SJCRH30 (cell line): ENCODE measurements around the gene CMTM1. TPM values are rescaled to one million over a fixed set of nuclear protein-coding genes. Genes with fewer than 3 reads are reported as not detected.
A peak's percentile ranks its signal among the peaks of the same experiment; 100 is the strongest.

ENCODE experiments used
- DNase-seq, 2 experiments: peaks; one replicate each; pipeline ENCODE4 v3.0.0-alpha.2; 2015 to 2020
- H3K27ac ChIP-seq: fragments of 250-450 bp; sonication (Bioruptor Pico); 2 replicates; pipeline ENCODE4 v1.5.1; 2020; ENCODE audit warnings: mild to moderate bottlenecking, moderate library complexity
- H3K27me3 ChIP-seq: fragments of 250-450 bp; sonication (Bioruptor Pico); 2 replicates; pipeline ENCODE4 v1.5.1; 2020; ENCODE audit warnings: mild to moderate bottlenecking, moderate library complexity
- H3K36me3 ChIP-seq: fragments of 250-450 bp; sonication (Bioruptor Pico); 2 replicates; pipeline ENCODE4 v1.5.1; 2020; ENCODE audit warnings: mild to moderate bottlenecking, moderate library complexity
- H3K4me1 ChIP-seq: fragments of 250-450 bp; sonication (Bioruptor Pico); 2 replicates; pipeline ENCODE4 v1.5.1; 2020; ENCODE audit warnings: mild to moderate bottlenecking, moderate library complexity
- H3K4me3 ChIP-seq: fragments of 250-450 bp; sonication (Bioruptor Pico); 2 replicates; pipeline ENCODE4 v1.5.1; 2020; ENCODE audit warnings: mild to moderate bottlenecking, moderate library complexity
- H3K9me3 ChIP-seq: fragments of 250-450 bp; sonication (Bioruptor Pico); replicated peaks from 2 replicates; pipeline ENCODE4 v1.5.1; 2020; ENCODE audit warnings: mild to moderate bottlenecking, moderate library complexity
- total RNA-seq: library from RNA; depleted of rRNA; stranded (reverse); fragments of >200 nt; shearing (Covaris generic); gene quantifications from 2 replicates; pipeline ENCODE4 v1.2.3, GENCODE V29; 2014

Gene CMTM1
- total RNA-seq, 1 experiment from 2014 or later: 8.2 TPM

DNA sequence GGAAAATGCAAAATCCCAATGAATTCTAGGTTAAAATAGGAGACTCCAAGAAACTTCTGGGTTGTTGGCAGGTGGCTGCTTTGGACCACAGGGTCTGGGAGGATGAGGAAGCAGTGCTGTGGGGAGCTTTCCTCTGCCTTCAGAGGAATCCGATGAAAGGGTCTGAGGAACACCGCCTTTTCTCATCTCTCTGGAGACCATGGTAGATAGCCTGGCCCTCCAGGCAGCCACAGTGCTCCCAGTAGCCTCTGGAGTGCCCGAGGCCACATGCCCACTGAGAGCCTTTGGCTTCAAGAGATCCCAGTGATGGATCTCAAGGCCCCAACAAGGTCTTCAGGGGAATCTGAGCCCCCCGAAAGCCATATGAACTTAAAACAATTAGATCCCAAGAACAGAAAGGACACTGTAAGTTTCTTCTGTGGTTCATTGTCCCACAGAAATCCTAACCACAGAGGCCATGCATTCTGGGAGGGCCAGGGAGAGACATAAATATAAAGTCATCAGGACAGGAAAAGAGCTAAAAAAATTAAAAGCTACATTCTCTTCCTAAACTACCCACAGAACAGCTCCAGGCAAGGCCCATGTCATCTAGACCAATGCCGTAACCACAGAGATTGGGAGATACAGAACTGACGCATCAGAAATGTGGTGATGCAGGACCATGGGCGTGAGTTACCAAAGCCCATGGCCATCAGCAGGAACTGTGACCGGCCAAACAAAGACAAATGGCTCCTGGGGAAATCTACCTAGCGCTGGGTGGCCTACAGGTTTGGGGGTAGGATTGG is 40.7 kb upstream of the CMTM1 start:
- Histone ChIP-seq H3K27ac (no peak overlapping the region), H3K27me3 (no peaks in the 10 kb centered on the region), H3K36me3 (peaks cover 3% of the 10 kb centered on the region; the same call in 1 of the 2 replicates), H3K4me3 (no peak overlapping the region), H3K9me3 (no peaks in the 10 kb centered on the region), H3K4me1 (peaks cover 22% of the 10 kb centered on the region)
- no peak for DNase-seq

DNA sequence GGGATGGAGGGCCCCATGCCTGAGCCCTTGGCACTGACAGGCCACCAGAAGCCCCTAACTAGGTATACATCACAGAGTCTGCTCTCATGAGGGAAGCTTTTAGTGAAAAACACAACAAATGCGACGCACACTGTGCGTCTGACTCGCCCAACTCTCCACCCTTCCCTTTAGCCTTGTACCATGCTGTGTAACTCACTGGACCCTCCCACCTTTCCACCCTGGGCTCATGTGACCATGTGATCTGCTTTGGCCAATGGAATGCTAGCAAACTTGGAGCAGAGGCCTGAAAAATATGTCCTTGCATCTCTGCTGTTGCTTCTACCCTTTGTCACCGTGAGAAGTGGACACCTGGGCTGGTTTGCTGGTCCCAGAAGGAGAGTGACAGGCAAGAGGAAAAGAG is 37.9 kb upstream of the CMTM1 start:
- H3K36me3 ChIP-seq: peaks cover 3% of the 10 kb centered on the region; the same call in 1 of the 2 replicates
- no peak overlapping the region for H3K27ac ChIP-seq
- no peaks in the 10 kb centered on the region for H3K9me3 ChIP-seq
- H3K4me3 ChIP-seq: no peak overlapping the region
- no peaks in the 10 kb centered on the region for H3K27me3 ChIP-seq
- DNase-seq: no peak
- peaks cover 9% of the 10 kb centered on the region for H3K4me1 ChIP-seq

DNA sequence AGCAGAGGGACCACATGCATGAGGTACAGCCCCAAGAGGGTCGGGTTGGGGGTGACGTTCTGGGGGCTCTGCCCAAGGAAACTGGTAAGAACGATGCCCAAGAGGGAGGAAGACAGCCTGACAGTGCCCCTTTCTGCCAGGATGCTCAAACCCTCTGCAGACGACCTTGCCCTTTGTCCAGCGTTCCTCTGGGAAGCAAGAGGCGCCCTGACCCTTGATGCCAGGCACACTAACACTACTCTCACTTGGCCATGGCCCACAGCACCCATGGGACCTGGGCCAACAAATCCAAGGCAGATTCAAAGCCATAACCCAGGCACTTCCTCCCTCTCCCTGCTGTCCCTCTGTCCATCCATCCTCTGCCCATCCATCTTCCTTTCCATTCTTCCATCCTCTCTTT is 36.8 kb upstream of the CMTM1 start:
- Histone ChIP-seq H3K9me3 (no peaks in the 10 kb centered on the region), H3K27ac (no peak overlapping the region), H3K4me3 (no peak overlapping the region), H3K27me3 (no peaks in the 10 kb centered on the region), H3K4me1 (no peaks in the 10 kb centered on the region; the same call in 1 of the 2 replicates), H3K36me3 (peaks cover 3% of the 10 kb centered on the region; the same call in 1 of the 2 replicates)
- DNase-seq: no peak

DNA sequence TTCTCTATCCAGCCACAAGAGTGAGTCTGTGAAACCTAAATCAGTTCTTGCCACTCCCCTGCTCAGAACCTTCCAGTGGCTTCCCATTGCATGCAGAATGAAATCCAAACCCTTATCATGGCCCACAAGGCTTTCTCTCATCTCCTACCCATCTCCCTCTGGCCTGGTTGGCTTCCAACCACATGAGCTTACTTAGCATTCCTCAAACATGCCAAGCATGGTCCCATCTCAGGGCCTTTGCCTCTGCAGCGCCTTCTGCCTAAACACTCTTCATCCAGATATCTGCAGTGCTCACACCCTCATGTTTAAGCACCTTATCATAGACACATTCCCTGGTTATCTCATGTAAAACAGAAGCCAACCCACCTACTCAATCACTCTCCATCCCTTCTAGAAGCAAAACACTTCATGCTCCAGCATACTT is 31.9 kb upstream of the CMTM1 start:
- peaks cover 5% of the 10 kb centered on the region for H3K4me1 ChIP-seq
- H3K27me3 ChIP-seq: no peaks in the 10 kb centered on the region
- no peak overlapping the region for H3K27ac ChIP-seq
- DNase-seq: no peak
- peaks cover 3% of the 10 kb centered on the region; the same call in 1 of the 2 replicates for H3K36me3 ChIP-seq
- no peak overlapping the region for H3K4me3 ChIP-seq
- H3K9me3 ChIP-seq: no peaks in the 10 kb centered on the region

DNA sequence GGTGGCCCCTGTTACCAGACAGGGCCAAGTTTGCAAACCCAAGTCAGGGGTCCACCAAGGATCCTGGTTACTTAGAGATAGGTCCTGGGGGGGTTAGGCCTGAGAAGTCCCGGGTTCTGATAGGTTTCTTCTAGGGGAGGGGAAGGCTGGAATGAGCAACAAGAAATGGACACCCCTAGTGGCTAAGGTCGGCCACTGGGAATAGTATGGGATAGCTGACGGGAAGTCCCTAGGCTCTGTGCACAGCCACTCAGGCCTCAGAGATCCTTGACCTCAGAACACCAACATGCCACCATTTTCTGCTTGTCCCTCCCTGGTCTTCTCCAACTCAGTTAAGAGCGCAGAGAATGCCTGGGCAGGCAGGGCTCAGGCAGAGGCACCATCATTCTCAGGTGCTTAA is 29.7 kb upstream of the CMTM1 start:
- H3K27me3 ChIP-seq: no peaks in the 10 kb centered on the region
- no peak overlapping the region for H3K4me3 ChIP-seq
- no peaks in the 10 kb centered on the region; the same call in 1 of the 2 replicates for H3K36me3 ChIP-seq
- H3K27ac ChIP-seq: no peak overlapping the region
- H3K9me3 ChIP-seq: no peaks in the 10 kb centered on the region
- peaks cover 21% of the 10 kb centered on the region for H3K4me1 ChIP-seq
- DNase-seq: no peak

DNA sequence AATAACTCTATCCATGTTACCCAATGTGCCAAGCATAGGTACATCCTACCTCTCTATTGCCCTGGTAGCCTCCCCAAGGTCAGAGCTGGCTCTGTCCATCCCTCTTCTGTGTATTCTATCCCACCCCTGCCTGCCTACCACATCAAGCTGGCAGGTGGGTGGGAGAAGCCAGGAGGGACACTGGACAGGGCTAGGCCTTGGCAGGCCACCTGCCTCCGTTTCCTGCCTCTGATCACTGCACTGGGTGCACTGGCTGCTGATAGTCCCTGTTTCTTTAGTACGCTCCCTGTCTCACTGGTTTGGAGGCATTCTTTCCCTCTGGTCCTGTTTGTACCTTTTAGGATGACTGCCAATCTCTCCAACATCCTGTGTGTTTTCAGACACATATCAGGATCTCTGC is 29.0 kb upstream of the CMTM1 start:
- no peaks in the 10 kb centered on the region for H3K9me3 ChIP-seq
- H3K27me3 ChIP-seq: no peaks in the 10 kb centered on the region
- peaks cover 28% of the 10 kb centered on the region for H3K4me1 ChIP-seq

DNA sequence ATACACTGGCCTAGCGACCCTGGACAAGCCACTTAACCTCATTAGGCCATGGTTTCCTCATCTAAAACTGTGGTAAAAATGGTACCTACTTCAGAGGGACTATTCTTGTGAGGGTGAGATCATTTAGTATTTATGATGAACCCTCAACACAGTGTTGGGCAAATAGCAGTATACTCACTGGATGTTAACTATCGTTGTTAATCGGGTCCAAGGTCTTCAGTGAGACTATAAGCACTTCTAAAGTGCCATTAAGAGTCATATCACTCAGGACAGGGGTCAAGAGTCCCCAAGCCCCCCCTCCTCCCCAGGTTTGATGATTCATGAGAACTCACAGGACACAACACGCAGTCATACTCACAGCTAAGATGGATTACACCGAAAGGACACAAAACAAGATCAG is 27.3 kb upstream of the CMTM1 start:
- no peak overlapping the region for H3K4me3 ChIP-seq
- H3K27ac ChIP-seq: peak overlapping the region; percentile 4; the same call in 1 of the 2 replicates
- H3K4me1 ChIP-seq: peaks cover 31% of the 10 kb centered on the region
- no peaks in the 10 kb centered on the region for H3K27me3 ChIP-seq
- H3K9me3 ChIP-seq: no peaks in the 10 kb centered on the region
- no peak for DNase-seq
- no peaks in the 10 kb centered on the region; the same call in 1 of the 2 replicates for H3K36me3 ChIP-seq

More for the DNA sequence above, 29.0 kb upstream of the CMTM1 start:
- no peak overlapping the region for H3K4me3 ChIP-seq
- no peak for DNase-seq
- no peaks in the 10 kb centered on the region; the same call in 1 of the 2 replicates for H3K36me3 ChIP-seq
- H3K27ac ChIP-seq: no peak overlapping the region

DNA sequence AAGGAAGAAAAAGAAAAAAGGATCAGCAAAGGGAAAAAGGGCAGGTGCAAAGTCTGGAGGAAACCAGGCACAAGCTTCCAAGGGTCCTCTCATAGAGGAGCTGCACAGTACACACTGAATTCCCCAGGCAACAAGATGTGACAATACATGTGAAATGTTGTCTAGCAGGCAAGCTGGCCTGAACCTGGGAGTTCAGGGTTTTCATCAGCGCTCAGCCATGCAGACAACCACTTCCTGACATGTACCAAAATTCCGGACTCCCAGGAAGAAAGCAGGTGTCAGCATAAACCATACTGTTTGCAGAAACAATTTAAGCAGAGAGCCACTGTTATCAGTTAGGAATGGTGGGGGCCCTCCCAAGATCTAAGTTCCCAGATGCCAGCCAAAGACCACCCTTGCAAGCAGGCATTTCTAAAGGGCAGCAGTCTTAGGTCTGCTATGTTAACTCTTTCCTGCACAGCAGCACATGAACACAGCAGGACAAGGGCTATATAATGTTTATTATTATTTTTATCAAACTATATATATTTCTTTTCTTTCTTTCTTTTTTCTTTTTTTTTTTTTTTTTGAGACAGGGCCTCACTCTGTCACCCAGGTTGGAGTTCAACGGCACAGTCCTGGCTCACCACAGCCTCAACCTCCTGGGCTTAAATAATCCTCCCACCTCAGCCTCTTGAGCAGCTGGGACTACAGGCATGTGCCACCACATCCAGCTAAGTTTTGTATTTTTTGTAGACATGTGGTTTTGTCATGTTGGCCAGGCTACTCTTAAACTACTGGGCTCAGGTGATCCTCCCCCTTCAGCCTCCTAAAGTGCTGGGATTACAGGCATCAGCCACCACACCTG is 26.4 kb upstream of the CMTM1 start:
- no peaks in the 10 kb centered on the region for H3K27me3 ChIP-seq
- DNase-seq: peak; percentile 49 to 71
- no peak overlapping the region for H3K4me3 ChIP-seq

DNA sequence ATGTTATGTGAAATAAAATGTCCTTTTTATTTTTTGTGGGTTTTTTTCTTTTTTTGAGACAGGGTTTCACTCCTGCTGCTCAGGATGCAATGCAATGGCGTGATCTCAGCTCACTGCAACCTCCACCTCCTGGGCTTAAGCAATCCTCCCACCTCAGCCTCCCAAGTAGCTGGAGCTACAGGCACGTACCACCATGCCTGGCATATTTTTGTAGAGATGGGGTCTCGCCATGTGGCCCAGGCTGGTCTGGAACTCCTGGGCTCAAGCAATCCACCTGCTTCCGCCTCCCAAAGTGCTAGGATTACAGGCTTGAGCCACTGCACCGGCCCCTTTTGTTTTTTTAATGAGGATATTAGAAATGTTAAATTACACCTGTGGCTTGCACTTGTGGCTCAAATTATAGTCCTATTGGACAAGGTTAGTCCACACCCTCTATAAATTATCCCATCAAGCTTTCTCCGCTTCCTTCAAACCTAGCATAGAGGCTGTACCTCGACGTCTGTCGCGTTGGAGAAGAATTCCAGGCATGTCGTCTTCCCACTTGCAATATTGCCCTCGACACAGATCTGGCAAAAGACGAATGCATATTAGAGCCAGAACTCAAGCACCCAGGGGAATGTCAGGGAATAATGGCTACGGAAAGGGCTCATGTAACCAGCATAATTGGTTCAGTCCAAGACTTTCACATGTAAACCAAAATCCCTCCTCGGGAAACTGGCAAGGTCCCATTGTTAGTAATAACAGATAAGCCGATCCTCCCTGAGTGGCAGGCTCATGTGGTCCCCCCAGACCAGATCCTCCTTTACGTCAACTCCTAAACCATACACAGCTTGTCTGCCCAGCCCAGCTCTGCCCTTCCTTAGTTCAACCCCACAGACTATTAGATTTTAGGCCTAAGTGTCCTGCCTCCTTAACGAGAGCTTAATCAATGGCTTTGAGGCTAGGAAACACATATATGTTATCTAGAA is 24.6 kb upstream of the CMTM1 start:
- peak; percentile 80 to 91 for DNase-seq
- Histone ChIP-seq H3K4me1 (peaks cover 31% of the 10 kb centered on the region), H3K27ac (peak overlapping the region; percentile 62), H3K9me3 (no peaks in the 10 kb centered on the region), H3K4me3 (peak overlapping the region; percentile 21), H3K36me3 (no peaks in the 10 kb centered on the region; the same call in 1 of the 2 replicates), H3K27me3 (no peaks in the 10 kb centered on the region)

More for the DNA sequence above, 26.4 kb upstream of the CMTM1 start:
- no peaks in the 10 kb centered on the region; the same call in 1 of the 2 replicates for H3K36me3 ChIP-seq
- H3K9me3 ChIP-seq: no peaks in the 10 kb centered on the region
- peaks cover 31% of the 10 kb centered on the region for H3K4me1 ChIP-seq
- peak overlapping the region; percentile 4; the same call in 1 of the 2 replicates for H3K27ac ChIP-seq

DNA sequence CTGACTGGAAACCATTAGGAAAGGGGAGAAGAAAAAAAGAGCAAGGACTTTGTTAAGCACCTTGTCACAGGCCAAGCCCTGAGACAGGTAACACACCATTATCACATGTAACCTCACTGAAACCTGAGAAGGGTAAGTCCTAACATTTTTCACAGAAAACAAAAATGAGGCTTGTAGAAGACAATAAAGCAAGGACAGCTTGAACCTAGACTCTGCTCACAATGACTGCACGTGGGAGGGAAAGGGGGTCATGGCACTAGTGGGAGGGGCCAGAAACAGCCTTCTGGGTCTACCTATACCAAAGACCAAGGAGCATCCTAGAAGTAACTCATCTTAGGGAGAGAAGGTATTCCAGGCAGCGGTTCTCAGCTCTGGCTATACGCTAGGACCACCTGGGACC is 23.8 kb upstream of the CMTM1 start:
- no peaks in the 10 kb centered on the region; the same call in 1 of the 2 replicates for H3K36me3 ChIP-seq
- no peak overlapping the region for H3K4me3 ChIP-seq
- H3K27me3 ChIP-seq: no peaks in the 10 kb centered on the region
- peak overlapping the region; percentile 62 for H3K27ac ChIP-seq
- no peaks in the 10 kb centered on the region for H3K9me3 ChIP-seq
- H3K4me1 ChIP-seq: peaks cover 31% of the 10 kb centered on the region
- no peak for DNase-seq

DNA sequence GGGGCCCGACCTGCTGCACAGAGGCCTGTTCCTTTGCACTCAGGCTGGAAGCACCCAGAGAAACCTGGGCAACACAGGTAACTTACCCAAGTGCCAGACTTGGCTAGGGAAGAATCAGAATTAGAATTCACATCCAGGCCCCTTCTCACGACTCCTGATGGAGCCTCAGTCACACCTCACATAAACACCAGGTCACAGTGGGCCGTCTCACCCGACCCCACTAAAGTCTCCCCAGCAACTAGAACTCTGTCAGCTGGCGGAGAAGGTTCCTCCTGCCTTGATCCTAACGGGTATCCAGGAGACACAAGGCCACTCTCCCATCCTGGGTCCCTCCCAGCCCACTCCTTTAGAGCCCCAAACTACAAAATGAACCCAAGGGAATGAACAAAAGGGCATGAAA is 22.7 kb upstream of the CMTM1 start:
- no peak for DNase-seq
- Histone ChIP-seq H3K4me3 (no peak overlapping the region), H3K9me3 (no peaks in the 10 kb centered on the region)

DNA sequence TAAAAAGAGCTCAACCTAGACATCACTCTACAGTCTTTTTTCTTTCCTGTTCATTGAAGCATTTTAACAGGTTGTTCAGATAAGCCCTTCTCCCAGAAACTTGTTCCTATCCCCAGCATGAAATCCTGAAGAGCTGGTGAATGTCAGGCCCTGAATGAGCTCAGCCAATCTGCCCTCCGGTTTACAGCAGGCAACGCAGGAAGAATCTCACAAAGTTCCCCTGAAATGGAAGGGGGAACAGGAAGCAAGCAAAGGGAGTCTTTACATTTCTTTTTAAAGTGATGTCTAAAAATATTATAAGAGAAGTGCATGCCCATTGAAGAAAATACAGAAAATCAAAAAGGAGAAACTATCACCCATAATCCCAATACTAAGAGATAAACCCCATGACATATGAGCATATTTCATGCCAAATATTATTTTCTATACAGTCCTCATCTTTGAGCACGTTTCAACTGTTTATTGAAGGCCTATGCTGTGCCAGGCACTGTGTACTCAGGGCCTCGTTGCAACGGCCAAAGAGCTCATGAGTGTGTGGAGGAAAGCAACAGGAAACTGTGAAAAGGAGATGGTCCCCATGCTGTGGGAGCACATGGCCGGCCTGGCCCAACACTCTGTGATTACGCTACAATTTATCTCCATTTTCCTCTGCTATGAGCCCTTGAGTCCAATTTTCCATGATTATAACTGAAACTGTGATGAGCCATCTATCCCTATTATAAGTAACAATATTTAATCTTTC is 22.1 kb upstream of the CMTM1 start:
- no peak overlapping the region for H3K27ac ChIP-seq
- H3K36me3 ChIP-seq: no peaks in the 10 kb centered on the region
- no peak for DNase-seq

More for the DNA sequence above, 22.7 kb upstream of the CMTM1 start:
- Histone ChIP-seq H3K27me3 (no peaks in the 10 kb centered on the region), H3K27ac (no peak overlapping the region), H3K36me3 (no peaks in the 10 kb centered on the region), H3K4me1 (peaks cover 31% of the 10 kb centered on the region)

DNA sequence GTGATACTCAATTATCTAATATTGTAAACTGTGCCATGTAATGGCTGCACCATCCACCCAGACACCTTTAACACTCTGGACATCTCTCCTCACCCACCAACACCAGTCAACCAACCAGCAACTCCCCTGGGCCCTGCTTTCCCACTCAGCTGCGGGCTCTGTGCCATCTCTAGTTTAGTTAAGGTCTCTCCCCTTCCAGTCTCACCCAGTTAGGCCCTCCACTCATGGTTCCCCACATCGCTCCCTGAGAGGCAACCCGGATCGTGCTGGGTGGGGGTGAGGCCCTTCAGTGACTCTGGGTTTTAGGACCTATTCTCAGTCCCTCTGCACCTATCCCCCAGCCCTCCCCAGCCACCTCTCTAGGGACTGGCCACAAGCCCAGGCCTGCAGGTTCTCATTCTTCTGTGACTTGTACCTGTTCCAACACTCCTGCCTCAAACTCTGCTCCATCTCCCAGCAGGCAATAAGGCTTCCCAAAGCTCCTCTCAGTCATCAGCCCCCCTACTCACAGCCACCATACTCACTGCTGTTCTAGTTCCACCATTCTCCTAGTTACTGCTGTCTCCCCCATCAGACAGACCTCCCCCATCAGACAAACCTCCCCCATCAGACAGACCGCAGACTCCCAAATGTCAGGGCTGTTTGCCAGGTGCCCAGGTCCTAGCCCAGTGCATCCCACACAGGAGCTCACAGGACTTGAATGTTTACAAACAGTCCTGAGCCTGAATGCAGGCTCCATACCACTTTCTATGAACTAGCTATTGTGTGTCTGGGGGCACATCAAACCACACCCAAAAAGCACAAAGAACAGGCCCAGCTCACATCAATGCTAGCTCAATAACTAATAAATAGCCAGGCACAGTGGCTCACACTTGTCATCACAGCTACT is 18.9 kb upstream of the CMTM1 start:
- Histone ChIP-seq H3K36me3 (no peaks in the 10 kb centered on the region), H3K27me3 (no peaks in the 10 kb centered on the region), H3K4me3 (no peak overlapping the region), H3K27ac (no peak overlapping the region), H3K4me1 (peaks cover 9% of the 10 kb centered on the region), H3K9me3 (no peaks in the 10 kb centered on the region)
- no peak for DNase-seq

More for the DNA sequence above, 22.1 kb upstream of the CMTM1 start:
- H3K27me3 ChIP-seq: no peaks in the 10 kb centered on the region
- no peak overlapping the region for H3K4me3 ChIP-seq
- H3K4me1 ChIP-seq: peaks cover 30% of the 10 kb centered on the region
- H3K9me3 ChIP-seq: no peaks in the 10 kb centered on the region
